Transverse colon (tissue), 3 donors: ENCODE measurements around the gene PPM1F.

Experiments
- EP300 ChIP-seq: sonication (generic); formaldehyde crosslinking; IDR thresholded peaks from one replicate; pipeline ENCODE4 v1.6.1; 2017; ENCODE audit warnings: antibody characterized with exemption, low read depth
- POLR2A ChIP-seq: fragments of 450-650 bp; IDR thresholded peaks from one replicate; pipeline ENCODE4 v1.6.1; 2016; ENCODE audit warnings: antibody characterized with exemption, mild to moderate bottlenecking, moderate library complexity
- TF ChIP-seq, protein P1 (sequence below), 5 experiments: fragments of 200-600 bp in 3 of 5; fragments of 450-650 bp in 2 of 5; sonication (generic) in 3 of 5; IDR thresholded peaks; 1 replicate in 2 of 5; 2 replicates in 3 of 5; pipeline ENCODE4 v1.5.1; 2016 to 2017; ENCODE audit warnings: antibody characterized with exemption in 5 of 5, inconsistent platforms in 3 of 5, mild to moderate bottlenecking in 2 of 5, moderate library complexity in 1 of 5

DNA sequence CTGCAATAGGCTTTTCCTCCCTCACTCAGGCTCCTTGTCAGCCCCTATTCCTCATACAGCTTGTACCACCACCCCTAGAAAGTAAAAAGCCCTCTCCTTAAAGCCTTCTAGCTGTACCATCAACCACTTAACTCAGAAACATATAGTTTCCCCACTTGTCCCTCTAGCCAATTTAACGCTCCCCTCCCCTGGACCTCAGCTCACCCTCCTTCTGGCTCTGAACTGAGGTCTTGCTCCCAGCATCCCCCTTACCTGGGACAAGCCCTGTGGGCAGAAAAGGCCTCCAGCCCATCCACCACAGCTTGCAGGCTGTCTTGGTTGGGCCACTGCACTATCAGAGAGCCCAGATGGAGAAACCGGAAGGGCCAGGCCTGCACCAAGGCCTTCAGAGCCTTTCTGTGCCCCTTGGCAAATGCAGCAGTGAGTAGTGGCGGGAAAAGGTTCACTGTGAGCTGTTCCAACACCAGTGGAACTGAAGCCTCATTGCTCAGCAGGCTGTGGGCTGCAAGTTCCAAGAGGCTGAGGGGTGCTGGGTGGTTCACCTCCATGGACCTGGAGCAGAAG is 42.3 kb upstream of the PPM1F start:
- TF ChIP-seq, protein P1, sequence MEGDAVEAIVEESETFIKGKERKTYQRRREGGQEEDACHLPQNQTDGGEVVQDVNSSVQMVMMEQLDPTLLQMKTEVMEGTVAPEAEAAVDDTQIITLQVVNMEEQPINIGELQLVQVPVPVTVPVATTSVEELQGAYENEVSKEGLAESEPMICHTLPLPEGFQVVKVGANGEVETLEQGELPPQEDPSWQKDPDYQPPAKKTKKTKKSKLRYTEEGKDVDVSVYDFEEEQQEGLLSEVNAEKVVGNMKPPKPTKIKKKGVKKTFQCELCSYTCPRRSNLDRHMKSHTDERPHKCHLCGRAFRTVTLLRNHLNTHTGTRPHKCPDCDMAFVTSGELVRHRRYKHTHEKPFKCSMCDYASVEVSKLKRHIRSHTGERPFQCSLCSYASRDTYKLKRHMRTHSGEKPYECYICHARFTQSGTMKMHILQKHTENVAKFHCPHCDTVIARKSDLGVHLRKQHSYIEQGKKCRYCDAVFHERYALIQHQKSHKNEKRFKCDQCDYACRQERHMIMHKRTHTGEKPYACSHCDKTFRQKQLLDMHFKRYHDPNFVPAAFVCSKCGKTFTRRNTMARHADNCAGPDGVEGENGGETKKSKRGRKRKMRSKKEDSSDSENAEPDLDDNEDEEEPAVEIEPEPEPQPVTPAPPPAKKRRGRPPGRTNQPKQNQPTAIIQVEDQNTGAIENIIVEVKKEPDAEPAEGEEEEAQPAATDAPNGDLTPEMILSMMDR (IDR thresholded peaks at IDR 0.05) = no peak
- no peak for TF ChIP-seq EP300
- TF ChIP-seq POLR2A = no peak
